ENCODE data around the gene PIP5K1A. TPM values are rescaled to one million over a fixed set of nuclear protein-coding genes. Genes with fewer than 3 reads are reported as not detected.
A peak's percentile ranks its signal among the peaks of the same experiment; 100 is the strongest.

The PIP5K1A gene
- total RNA-seq, 1 experiment from 2014 or later = 88.6 TPM

DNA sequence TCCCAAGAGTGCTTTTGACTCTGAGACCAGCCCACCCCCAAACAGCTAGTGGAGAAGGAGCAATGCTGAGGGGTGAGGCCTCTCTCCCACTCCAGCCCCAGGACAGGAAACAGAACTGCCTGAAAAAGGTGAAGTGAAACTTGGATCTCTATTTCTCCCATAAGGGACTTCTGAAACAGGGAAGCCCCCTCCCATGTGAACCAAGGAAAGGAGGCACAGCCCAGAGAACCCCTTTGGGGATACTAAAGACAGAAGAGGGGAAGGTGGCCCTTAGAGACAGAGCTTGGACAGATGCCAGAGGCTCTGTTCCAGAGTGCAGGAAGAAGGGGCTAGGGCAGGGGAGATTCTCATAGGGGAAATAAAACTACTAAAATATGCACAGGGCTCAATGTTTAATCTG, 39.0 kb upstream of the PIP5K1A start:
- ChIA-PET POLR2A (no interaction called here), CTCF (interaction anchor here (0.6 to 6.9 kb wide), 2 partner anchors 60 to 185 kb away, joined by 4 to 69 read pairs; partner anchors contain the start of gene CERS2)
- intact Hi-C loops (cut with micrococcal nuclease; ENCODE audit: unreplicated experiment) = loop anchor here (5.0 kb wide), 1 partner anchor 137 kb away; no protein-coding TSS in a partner anchor
- no peak for DNase-seq
- Mint-ChIP-seq H3K27me3 (ENCODE audit: insufficient read depth, unreplicated experiment) (no peaks in the 10 kb centered on the region), H3K4me1 (ENCODE audit: low read depth, unreplicated experiment) (no peaks in the 10 kb centered on the region), H3K4me3 (ENCODE audit: unreplicated experiment) (no peak overlapping the region), H3K27ac (ENCODE audit: unreplicated experiment) (no peak overlapping the region), H3K36me3 (ENCODE audit: insufficient read depth, unreplicated experiment) (no peaks in the 10 kb centered on the region), H3K9me3 (ENCODE audit: unreplicated experiment) (no peaks in the 10 kb centered on the region)
- H3K4me1 ChIP-seq = no peaks in the 10 kb centered on the region
- H3K36me3 ChIP-seq (ENCODE audit: control insufficient read depth, insufficient read depth, low read length) = no peaks in the 10 kb centered on the region
- H3K4me3 ChIP-seq (ENCODE audit: low read depth, low read length) = no peak overlapping the region
- no peaks in the 10 kb centered on the region for H3K9me3 ChIP-seq
- H3K27me3 ChIP-seq (replicated peaks; ENCODE audit: control insufficient read depth, insufficient read depth, low read length) = no peaks in the 10 kb centered on the region
- TF ChIP-seq, protein P1, sequence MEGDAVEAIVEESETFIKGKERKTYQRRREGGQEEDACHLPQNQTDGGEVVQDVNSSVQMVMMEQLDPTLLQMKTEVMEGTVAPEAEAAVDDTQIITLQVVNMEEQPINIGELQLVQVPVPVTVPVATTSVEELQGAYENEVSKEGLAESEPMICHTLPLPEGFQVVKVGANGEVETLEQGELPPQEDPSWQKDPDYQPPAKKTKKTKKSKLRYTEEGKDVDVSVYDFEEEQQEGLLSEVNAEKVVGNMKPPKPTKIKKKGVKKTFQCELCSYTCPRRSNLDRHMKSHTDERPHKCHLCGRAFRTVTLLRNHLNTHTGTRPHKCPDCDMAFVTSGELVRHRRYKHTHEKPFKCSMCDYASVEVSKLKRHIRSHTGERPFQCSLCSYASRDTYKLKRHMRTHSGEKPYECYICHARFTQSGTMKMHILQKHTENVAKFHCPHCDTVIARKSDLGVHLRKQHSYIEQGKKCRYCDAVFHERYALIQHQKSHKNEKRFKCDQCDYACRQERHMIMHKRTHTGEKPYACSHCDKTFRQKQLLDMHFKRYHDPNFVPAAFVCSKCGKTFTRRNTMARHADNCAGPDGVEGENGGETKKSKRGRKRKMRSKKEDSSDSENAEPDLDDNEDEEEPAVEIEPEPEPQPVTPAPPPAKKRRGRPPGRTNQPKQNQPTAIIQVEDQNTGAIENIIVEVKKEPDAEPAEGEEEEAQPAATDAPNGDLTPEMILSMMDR (IDR thresholded peaks at IDR 0.05; ENCODE audit: insufficient read depth in 1 of 2, low read depth in 1 of 2, low read length in 1 of 2, severe bottlenecking in 1 of 2, unreplicated experiment in 1 of 2) = no peak
- BruUV-seq (replicated peaks) = no TSS peak

DNA sequence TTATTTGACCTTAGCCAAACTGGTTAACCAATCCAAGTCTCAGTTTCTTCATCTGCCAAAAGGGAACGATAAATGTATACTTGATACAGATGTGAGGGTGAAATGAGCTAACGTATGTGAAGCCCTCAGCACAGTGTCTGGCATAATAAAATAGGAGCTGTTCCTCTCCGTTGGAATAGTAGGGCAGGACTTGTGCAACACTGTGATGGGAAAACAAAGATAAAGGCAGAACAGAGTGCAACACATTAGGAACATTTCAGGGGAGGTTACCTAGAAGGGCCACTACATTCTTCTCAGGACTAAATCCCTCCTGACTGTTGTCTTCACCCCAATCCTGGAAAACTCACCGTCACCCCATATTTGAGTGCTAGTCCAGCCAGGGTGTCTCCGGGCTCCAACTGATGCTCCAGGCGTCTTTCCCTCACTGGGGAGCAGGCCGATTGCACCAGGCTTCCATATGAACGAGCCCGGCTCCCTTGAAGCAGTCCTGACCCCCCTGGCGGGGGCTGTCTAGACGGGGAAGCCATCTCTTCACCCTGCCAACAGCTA, 33.5 kb upstream of the PIP5K1A start:
- peak overlapping the region; percentile 35 for H3K4me3 ChIP-seq (ENCODE audit: low read depth, low read length)
- CTCF ChIA-PET = interaction anchor here (0.6 to 2.2 kb wide), 2 partner anchors 20 to 65 kb away, joined by 3 to 13 read pairs; no protein-coding TSS in a partner anchor
- H3K27me3 ChIP-seq (replicated peaks; ENCODE audit: control insufficient read depth, insufficient read depth, low read length) = no peaks in the 10 kb centered on the region
- TF ChIP-seq, protein P1 (IDR thresholded peaks at IDR 0.05; ENCODE audit: insufficient read depth in 1 of 2, low read depth in 1 of 2, low read length in 1 of 2, severe bottlenecking in 1 of 2, unreplicated experiment in 1 of 2) = no peak
- Mint-ChIP-seq H3K9me3 (ENCODE audit: unreplicated experiment) (no peaks in the 10 kb centered on the region), H3K4me1 (ENCODE audit: low read depth, unreplicated experiment) (peaks cover 9% of the 10 kb centered on the region), H3K4me3 (ENCODE audit: unreplicated experiment) (peak overlapping the region; percentile 96), H3K27me3 (ENCODE audit: insufficient read depth, unreplicated experiment) (no peaks in the 10 kb centered on the region), H3K36me3 (ENCODE audit: insufficient read depth, unreplicated experiment) (peaks cover 44% of the 10 kb centered on the region), H3K27ac (ENCODE audit: unreplicated experiment) (peak overlapping the region; percentile 96)
- no peak for DNase-seq
- H3K9me3 ChIP-seq = no peaks in the 10 kb centered on the region
- peaks cover 1% of the 10 kb centered on the region; the same call in 1 of the 2 replicates for H3K36me3 ChIP-seq (ENCODE audit: control insufficient read depth, insufficient read depth, low read length)
- POLR2A ChIA-PET = interaction anchor here (0.5 kb wide), 1 partner anchor 36 kb away, joined by 8 read pairs; no protein-coding TSS in a partner anchor
- no TSS peak for BruUV-seq (replicated peaks)
- intact Hi-C loops (cut with micrococcal nuclease; ENCODE audit: unreplicated experiment) = no loop called here
- H3K4me1 ChIP-seq = no peaks in the 10 kb centered on the region

- Histone ChIP-seq H3K4me1 (no peaks in the 10 kb centered on the region), H3K9me3 (no peaks in the 10 kb centered on the region), H3K27me3 (replicated peaks; ENCODE audit: control insufficient read depth, insufficient read depth, low read length) (no peaks in the 10 kb centered on the region), H3K36me3 (ENCODE audit: control insufficient read depth, insufficient read depth, low read length) (peaks cover 1% of the 10 kb centered on the region; the same call in 1 of the 2 replicates), H3K4me3 (ENCODE audit: low read depth, low read length) (peak overlapping the region; percentile 35)
- ChIA-PET CTCF (interaction anchor here (0.6 to 2.2 kb wide), 2 partner anchors 21 to 65 kb away, joined by 3 to 13 read pairs; no protein-coding TSS in a partner anchor), POLR2A (interaction anchor here (0.6 kb wide), 1 partner anchor 200 kb away, joined by 4 read pairs; no protein-coding TSS in a partner anchor)
- Mint-ChIP-seq H3K27me3 (ENCODE audit: insufficient read depth, unreplicated experiment) (no peaks in the 10 kb centered on the region), H3K4me1 (ENCODE audit: low read depth, unreplicated experiment) (peaks cover 9% of the 10 kb centered on the region), H3K9me3 (ENCODE audit: unreplicated experiment) (no peaks in the 10 kb centered on the region), H3K36me3 (ENCODE audit: insufficient read depth, unreplicated experiment) (peaks cover 49% of the 10 kb centered on the region), H3K27ac (ENCODE audit: unreplicated experiment) (peak overlapping the region; percentile 96), H3K4me3 (ENCODE audit: unreplicated experiment) (peak overlapping the region; percentile 96)
- no TSS peak for BruUV-seq (replicated peaks)
- intact Hi-C loops (cut with micrococcal nuclease; ENCODE audit: unreplicated experiment) = no loop called here
- TF ChIP-seq, protein P1 (IDR thresholded peaks at IDR 0.05; ENCODE audit: insufficient read depth in 1 of 2, low read depth in 1 of 2, low read length in 1 of 2, severe bottlenecking in 1 of 2, unreplicated experiment in 1 of 2) = no peak
- DNase-seq = no peak
These were observed 33.0 kb upstream of the PIP5K1A start for GRCh38 chr1:151165281-151165737.

Measured in Caco-2 (cell line).